Measurements from ENCODE around the gene HSPA2.

DNA sequence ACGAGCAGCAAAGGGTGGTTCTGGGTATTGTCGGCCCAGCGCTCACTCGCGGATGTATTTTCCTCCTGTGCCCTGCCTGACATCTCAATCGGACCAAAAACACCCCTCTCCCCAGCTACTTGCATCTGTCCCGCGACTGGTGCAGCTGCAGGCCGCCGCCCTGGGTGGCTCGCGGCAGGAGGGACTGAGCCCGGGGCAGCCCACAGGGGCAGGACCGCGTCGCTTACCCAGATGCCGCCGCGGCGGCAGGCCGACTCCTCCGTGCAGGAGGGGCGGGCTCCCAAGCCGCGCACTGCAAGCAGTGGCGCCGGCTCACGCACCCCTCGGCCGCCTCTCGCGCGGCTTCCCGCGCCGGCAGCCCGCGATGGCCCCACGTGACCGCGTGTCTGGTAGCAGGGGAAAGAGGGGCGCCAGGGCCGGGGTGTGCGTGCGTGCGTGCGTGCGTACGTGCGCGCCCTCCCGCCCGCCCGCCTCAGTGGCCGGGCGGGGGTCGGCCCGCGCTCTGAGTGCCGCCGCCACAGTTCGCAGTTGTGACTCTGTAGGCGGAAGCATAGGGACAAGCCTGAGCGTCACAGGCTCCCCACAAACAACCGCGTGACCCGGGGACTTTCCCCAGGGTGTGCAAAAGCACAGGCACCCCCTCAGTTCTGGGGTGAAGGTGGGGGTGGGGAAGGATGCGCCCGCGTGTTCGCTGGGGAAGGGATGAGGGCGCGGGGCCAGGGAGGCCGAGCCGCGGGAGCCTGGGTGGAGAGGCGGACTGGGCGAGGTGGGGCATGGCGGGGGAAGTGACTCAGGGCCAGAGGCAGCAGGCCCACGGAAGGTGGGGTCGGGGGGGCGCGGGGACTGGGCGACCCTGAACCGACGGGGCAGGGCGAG is 36.9 kb upstream of the HSPA2 start, which contains the start of gene ZBTB25:
- TF ChIP-seq, protein P1, sequence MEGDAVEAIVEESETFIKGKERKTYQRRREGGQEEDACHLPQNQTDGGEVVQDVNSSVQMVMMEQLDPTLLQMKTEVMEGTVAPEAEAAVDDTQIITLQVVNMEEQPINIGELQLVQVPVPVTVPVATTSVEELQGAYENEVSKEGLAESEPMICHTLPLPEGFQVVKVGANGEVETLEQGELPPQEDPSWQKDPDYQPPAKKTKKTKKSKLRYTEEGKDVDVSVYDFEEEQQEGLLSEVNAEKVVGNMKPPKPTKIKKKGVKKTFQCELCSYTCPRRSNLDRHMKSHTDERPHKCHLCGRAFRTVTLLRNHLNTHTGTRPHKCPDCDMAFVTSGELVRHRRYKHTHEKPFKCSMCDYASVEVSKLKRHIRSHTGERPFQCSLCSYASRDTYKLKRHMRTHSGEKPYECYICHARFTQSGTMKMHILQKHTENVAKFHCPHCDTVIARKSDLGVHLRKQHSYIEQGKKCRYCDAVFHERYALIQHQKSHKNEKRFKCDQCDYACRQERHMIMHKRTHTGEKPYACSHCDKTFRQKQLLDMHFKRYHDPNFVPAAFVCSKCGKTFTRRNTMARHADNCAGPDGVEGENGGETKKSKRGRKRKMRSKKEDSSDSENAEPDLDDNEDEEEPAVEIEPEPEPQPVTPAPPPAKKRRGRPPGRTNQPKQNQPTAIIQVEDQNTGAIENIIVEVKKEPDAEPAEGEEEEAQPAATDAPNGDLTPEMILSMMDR (IDR thresholded peaks at IDR 0.05): no peak
- peak; percentile 78 for TF ChIP-seq POLR2A (IDR thresholded peaks at IDR 0.05)
